ENCODE results near the gene CA6.

The CA6 gene

GRCh38 chr1:9004031-9004699 lies 58.5 kb downstream of the CA6 start:
- no peaks in the 10 kb centered on the region for H3K9me3 Mint-ChIP-seq
- no peak overlapping the region for H3K27ac Mint-ChIP-seq
- H3K36me3 Mint-ChIP-seq: no peaks in the 10 kb centered on the region
- ATAC-seq: no peak
- H3K4me1 Mint-ChIP-seq: peaks cover 33% of the 10 kb centered on the region
- H3K4me3 Mint-ChIP-seq: no peak overlapping the region
- peaks cover 39% of the 10 kb centered on the region for H3K27me3 Mint-ChIP-seq

GRCh38 chr1:9004700-9005394 lies 59.2 kb downstream of the CA6 start:
- no peak overlapping the region for H3K27ac Mint-ChIP-seq
- H3K4me1 Mint-ChIP-seq: peaks cover 40% of the 10 kb centered on the region
- H3K4me3 Mint-ChIP-seq: no peak overlapping the region
- H3K36me3 Mint-ChIP-seq: no peaks in the 10 kb centered on the region
- H3K27me3 Mint-ChIP-seq: peaks cover 46% of the 10 kb centered on the region
- peak; percentile 51 for ATAC-seq
- no peaks in the 10 kb centered on the region for H3K9me3 Mint-ChIP-seq

GRCh38 chr1:9005395-9005708 lies 59.7 kb downstream of the CA6 start:
- Mint-ChIP-seq H3K27me3 (peaks cover 51% of the 10 kb centered on the region), H3K9me3 (no peaks in the 10 kb centered on the region), H3K4me3 (no peak overlapping the region), H3K36me3 (no peaks in the 10 kb centered on the region), H3K27ac (no peak overlapping the region), H3K4me1 (peaks cover 45% of the 10 kb centered on the region)
- no peak for ATAC-seq

- Mint-ChIP-seq H3K4me1 (peaks cover 61% of the 10 kb centered on the region), H3K36me3 (no peaks in the 10 kb centered on the region), H3K27me3 (peaks cover 68% of the 10 kb centered on the region), H3K9me3 (no peaks in the 10 kb centered on the region), H3K27ac (peak overlapping the region; percentile 65), H3K4me3 (no peak overlapping the region)
- no peak for ATAC-seq
Observed at GRCh38 chr1:9006956-9007615, 61.4 kb downstream of the CA6 start.

- H3K36me3 Mint-ChIP-seq: no peaks in the 10 kb centered on the region
Observed at GRCh38 chr1:9008236-9008635, 62.6 kb downstream of the CA6 start.

GRCh38 chr1:9009438-9010370 lies 64.0 kb downstream of the CA6 start:
- Mint-ChIP-seq H3K36me3 (no peaks in the 10 kb centered on the region), H3K9me3 (no peaks in the 10 kb centered on the region), H3K4me1 (peaks cover 61% of the 10 kb centered on the region), H3K27ac (peak overlapping the region; percentile 65), H3K27me3 (peaks cover 87% of the 10 kb centered on the region), H3K4me3 (no peak overlapping the region)
- no peak for ATAC-seq

More at GRCh38 chr1:9008236-9008635, 62.6 kb downstream of the CA6 start:
- Mint-ChIP-seq H3K4me1 (peaks cover 61% of the 10 kb centered on the region), H3K27ac (peak overlapping the region; percentile 65), H3K9me3 (no peaks in the 10 kb centered on the region), H3K27me3 (peaks cover 73% of the 10 kb centered on the region), H3K4me3 (peak overlapping the region; percentile 36)
- ATAC-seq: peak; percentile 80

GRCh38 chr1:9010781-9011323 lies 65.2 kb downstream of the CA6 start:
- ATAC-seq: peak; percentile 64
- peaks cover 64% of the 10 kb centered on the region for H3K4me1 Mint-ChIP-seq
- peak overlapping the region; percentile 65 for H3K27ac Mint-ChIP-seq
- H3K9me3 Mint-ChIP-seq: no peaks in the 10 kb centered on the region
- H3K4me3 Mint-ChIP-seq: no peak overlapping the region
- H3K36me3 Mint-ChIP-seq: no peaks in the 10 kb centered on the region
- peaks cover 91% of the 10 kb centered on the region for H3K27me3 Mint-ChIP-seq

GRCh38 chr1:9013819-9014218 lies 68.2 kb downstream of the CA6 start:
- H3K9me3 Mint-ChIP-seq: no peaks in the 10 kb centered on the region
- no peaks in the 10 kb centered on the region for H3K36me3 Mint-ChIP-seq
- no peak for ATAC-seq
- no peak overlapping the region for H3K4me3 Mint-ChIP-seq
- peaks cover 45% of the 10 kb centered on the region for H3K4me1 Mint-ChIP-seq
- no peak overlapping the region for H3K27ac Mint-ChIP-seq
- H3K27me3 Mint-ChIP-seq: peaks cover 72% of the 10 kb centered on the region

GRCh38 chr1:9014475-9015375 lies 69.1 kb downstream of the CA6 start:
- Mint-ChIP-seq H3K9me3 (no peaks in the 10 kb centered on the region), H3K4me1 (peaks cover 36% of the 10 kb centered on the region), H3K27me3 (peaks cover 72% of the 10 kb centered on the region), H3K27ac (no peak overlapping the region), H3K4me3 (no peak overlapping the region), H3K36me3 (no peaks in the 10 kb centered on the region)
- no peak for ATAC-seq

GRCh38 chr1:9016455-9016854 lies 70.8 kb downstream of the CA6 start:
- Mint-ChIP-seq H3K27ac (no peak overlapping the region), H3K36me3 (no peaks in the 10 kb centered on the region), H3K9me3 (no peaks in the 10 kb centered on the region), H3K4me1 (peaks cover 18% of the 10 kb centered on the region), H3K27me3 (peaks cover 61% of the 10 kb centered on the region), H3K4me3 (no peak overlapping the region)
- ATAC-seq: no peak

- no peak overlapping the region for H3K27ac Mint-ChIP-seq
- H3K36me3 Mint-ChIP-seq: no peaks in the 10 kb centered on the region
- H3K9me3 Mint-ChIP-seq: no peaks in the 10 kb centered on the region
- H3K4me1 Mint-ChIP-seq: peaks cover 14% of the 10 kb centered on the region
- H3K27me3 Mint-ChIP-seq: peaks cover 49% of the 10 kb centered on the region
- no peak for ATAC-seq
- no peak overlapping the region for H3K4me3 Mint-ChIP-seq
Observed at GRCh38 chr1:9018333-9018732, 72.7 kb downstream of the CA6 start.

GRCh38 chr1:9019896-9020295 lies 74.2 kb downstream of the CA6 start:
- no peak overlapping the region for H3K4me3 Mint-ChIP-seq
- H3K36me3 Mint-ChIP-seq: no peaks in the 10 kb centered on the region
- H3K27me3 Mint-ChIP-seq: peaks cover 34% of the 10 kb centered on the region
- no peaks in the 10 kb centered on the region for H3K9me3 Mint-ChIP-seq
- no peak for ATAC-seq
- H3K4me1 Mint-ChIP-seq: peaks cover 14% of the 10 kb centered on the region
- no peak overlapping the region for H3K27ac Mint-ChIP-seq

GRCh38 chr1:9020305-9020704 lies 74.6 kb downstream of the CA6 start:
- H3K27ac Mint-ChIP-seq: no peak overlapping the region
- no peak overlapping the region for H3K4me3 Mint-ChIP-seq
- H3K36me3 Mint-ChIP-seq: no peaks in the 10 kb centered on the region
- no peaks in the 10 kb centered on the region for H3K9me3 Mint-ChIP-seq
- peaks cover 30% of the 10 kb centered on the region for H3K27me3 Mint-ChIP-seq
- peaks cover 10% of the 10 kb centered on the region for H3K4me1 Mint-ChIP-seq
- no peak for ATAC-seq
